Stimulated activated CD8-positive, alpha-beta memory T cell treated with anti-CD3 and anti-CD28 coated beads, Interleukin-12 subunit alpha, Interleukin-12 subunit beta, amount 100 ng/mL, for 24 hours (primary cell): Measurements from ENCODE around the gene DCHS2.

Experiments used
- DNase-seq: peaks from one replicate; pipeline ENCODE4 v3.0.0-alpha.2; 2020; ENCODE audit errors: extremely low read depth

DCHS2 gene

GRCh38 chr4:154205471-154205870, 286.1 kb downstream of the DCHS2 start:
- no peak for DNase-seq

GRCh38 chr4:154194649-154195048, 296.9 kb downstream of the DCHS2 start:
- DNase-seq, result no peak

- no peak for DNase-seq
Observed at GRCh38 chr4:154192585-154192984, 299.0 kb downstream of the DCHS2 start.

GRCh38 chr4:154189346-154189745, 302.3 kb downstream of the DCHS2 start:
- no peak for DNase-seq

- no peak for DNase-seq
Observed at GRCh38 chr4:154186888-154187287, 304.7 kb downstream of the DCHS2 start.

GRCh38 chr4:154186035-154186434, 305.6 kb downstream of the DCHS2 start:
- DNase-seq, result no peak

GRCh38 chr4:154184238-154184637, 307.4 kb downstream of the DCHS2 start:
- no peak for DNase-seq

- no peak for DNase-seq
Observed at GRCh38 chr4:154183264-154183663, 308.3 kb downstream of the DCHS2 start.
